CD4-positive, alpha-beta T cell treated with Interleukin-15 for 1 hour (primary cell): ENCODE data around the gene IGFBPL1.

ENCODE experiments used
- DNase-seq: peaks from one replicate; pipeline ENCODE4 v3.0.0-alpha.2; 2020

Gene IGFBPL1

GRCh38 chr9:38376021-38376670, 48.1 kb downstream of the IGFBPL1 start:
- no peak for DNase-seq

DNA sequence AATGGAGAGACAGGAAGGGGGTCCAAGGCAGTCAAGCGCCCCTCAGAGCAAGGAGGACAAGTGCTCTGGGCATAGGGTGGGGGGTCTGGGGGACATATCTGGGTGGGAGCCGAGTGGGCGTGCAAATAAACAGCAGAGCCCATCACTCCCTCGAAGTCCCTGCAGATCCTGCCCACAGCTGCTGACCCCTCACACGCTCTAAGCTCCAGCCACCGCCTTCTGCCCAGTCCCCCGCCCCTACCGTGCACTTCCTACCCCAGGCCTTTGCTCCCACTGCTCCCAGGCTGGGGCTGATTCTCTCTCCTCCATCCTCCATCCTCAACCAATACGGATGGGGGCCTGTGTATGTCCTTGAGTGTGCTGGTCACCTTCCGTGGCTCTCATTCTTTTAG, 48.7 kb downstream of the IGFBPL1 start:
- no peak for DNase-seq

DNA sequence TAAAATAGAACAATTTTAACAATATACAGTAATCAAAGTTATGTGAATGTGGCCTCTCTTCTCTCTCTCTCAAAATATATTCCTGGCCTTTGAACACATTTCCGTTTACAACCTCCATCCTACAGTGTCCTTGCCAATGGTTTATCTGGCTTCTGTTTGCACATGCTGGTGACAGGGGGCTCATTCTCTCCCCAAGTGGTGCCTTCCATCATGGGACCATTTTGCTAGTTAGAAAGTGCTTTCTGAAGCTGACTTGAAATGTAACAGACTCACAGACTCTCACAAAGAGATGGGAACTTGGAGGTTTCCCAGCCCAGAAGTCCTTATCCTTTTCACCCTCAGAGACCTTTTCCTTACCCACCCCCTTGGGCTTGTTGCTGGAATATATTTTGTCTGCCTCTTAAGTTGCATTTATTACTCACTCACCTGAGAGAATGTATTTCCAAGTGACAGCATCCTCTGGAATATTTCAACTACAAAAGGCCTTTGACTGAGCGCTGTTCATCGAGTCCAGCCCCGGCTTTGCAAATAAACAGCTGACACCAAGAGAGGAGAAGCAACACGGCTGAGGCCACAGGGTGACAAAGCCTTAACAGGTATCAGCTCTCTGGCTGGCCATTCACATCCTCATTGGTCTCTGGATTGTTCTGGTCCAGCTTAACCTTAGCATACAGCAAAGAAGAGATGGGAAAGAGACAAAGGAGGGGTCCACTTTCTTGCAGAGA, 49.2 kb downstream of the IGFBPL1 start:
- no peak for DNase-seq

GRCh38 chr9:38373679-38374078, 50.6 kb downstream of the IGFBPL1 start:
- no peak for DNase-seq

GRCh38 chr9:38372762-38373619, 51.3 kb downstream of the IGFBPL1 start:
- DNase-seq, result no peak

GRCh38 chr9:38371495-38371894, 52.8 kb downstream of the IGFBPL1 start:
- DNase-seq, result no peak

DNA sequence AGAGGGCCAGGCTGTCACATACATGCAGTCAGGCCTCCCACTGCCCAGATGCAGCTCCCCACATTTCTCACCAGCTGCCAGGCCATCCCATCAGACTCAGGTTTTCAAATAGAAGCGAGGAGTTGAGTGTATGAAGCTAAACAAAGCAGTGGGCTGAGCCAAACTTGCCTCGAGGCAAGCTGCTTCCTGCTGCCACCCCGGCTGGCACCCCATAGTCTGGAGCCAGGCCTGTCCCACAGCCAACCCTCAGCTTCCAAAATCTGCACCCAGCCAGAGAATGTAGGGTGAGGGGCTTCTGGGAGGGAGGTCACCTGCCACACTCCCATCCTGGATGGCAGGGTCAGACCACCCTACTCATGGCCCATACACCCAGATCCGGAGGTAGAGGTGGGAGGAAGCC, 54.1 kb downstream of the IGFBPL1 start:
- no peak for DNase-seq

DNA sequence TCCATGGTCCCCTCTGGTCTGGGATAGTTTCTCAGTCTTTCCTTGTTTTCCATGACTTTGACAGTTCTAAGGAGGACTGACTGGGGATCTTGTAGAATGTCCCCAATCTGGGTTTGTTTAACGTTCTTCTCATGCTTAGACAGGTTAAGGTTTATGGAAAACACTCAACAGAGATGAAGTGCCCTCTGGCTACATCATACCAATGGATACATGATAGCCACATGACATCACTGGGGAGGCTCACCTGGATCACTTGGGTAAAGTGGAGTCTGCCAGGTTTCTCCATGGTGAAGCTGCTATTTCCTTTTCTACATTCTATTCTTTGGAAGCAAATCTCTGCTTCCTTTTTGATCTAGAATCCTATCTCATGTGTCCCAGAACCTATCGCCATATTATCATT, 55.5 kb downstream of the IGFBPL1 start:
- no peak for DNase-seq

DNA sequence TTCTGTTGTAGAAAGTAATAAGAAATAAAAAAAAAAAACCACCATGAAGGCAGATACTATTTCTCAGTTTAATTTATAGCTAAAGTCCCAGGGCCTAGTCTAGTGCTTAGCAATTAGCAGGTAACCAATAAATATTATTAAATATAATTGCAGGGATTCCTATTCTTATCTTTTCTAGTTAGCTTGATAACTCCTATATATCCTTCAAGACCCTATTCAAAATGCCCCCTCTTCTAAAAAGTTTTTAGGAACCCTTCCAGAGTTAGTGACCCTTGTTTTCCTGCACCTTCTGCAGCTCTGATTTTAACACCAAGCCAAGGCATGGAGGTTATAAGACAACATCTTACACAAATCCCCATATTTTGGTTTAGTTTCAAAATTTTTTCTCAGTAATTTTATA, 56.4 kb downstream of the IGFBPL1 start:
- no peak for DNase-seq

DNA sequence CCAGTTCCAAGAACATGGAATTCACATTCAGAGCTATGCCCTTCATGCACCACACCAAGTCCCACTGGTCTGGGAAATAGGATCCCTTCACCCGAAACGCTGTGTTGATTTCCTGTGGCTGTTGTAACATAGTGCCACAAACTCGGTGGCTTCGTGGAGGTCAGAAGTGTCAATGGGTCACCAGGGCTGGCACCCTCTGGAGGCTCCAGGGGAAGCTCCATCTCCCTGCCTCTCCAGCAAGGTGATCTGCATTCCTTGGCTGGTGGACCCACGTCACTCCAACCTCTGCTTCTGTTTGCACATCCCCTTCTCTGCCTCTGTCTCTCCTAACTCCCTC, 60.7 kb downstream of the IGFBPL1 start:
- DNase-seq, result no peak

- DNase-seq, result no peak
These were observed 61.2 kb downstream of the IGFBPL1 start for GRCh38 chr9:38362852-38363588.

DNA sequence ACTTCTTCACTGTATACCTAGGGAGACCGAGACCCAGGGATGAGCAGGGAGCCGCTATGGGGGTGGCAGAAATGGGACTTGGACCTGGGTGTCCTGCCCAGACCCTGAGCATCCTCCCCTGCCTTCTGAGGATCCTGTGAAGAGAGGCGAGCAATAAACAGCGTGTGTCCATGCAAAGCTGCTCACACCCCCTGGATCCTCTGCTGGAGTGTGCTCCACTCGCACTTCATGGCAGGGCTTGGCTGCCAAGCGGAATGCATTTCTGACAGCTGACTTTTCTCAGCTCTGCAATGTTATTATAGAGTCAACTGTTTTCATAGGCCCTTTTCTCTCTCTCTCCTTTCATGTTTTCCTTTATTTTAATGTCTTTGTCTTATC, 62.8 kb downstream of the IGFBPL1 start:
- no peak for DNase-seq

- no peak for DNase-seq
These were observed 63.3 kb downstream of the IGFBPL1 start for GRCh38 chr9:38360839-38361472.

- DNase-seq, result no peak
These were observed 64.4 kb downstream of the IGFBPL1 start for GRCh38 chr9:38359689-38360385.

DNA sequence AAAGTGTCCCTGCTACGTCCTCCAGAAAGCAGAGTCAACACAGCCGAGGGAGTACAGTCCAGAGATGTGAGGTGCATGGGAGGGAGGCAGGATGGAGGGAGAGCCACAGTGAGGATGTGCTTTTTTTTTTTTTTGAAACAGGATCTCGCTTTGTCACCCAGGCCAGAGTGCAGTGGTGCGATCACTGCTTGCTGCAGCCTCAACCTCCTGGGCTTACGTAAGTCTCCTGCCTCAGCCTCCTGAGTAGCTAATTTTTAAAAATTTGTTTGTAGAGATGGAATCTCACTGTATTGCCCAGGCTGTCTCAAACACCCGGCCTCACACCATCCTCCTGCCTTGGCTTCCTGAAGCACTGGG, 65.0 kb downstream of the IGFBPL1 start:
- no peak for DNase-seq

DNA sequence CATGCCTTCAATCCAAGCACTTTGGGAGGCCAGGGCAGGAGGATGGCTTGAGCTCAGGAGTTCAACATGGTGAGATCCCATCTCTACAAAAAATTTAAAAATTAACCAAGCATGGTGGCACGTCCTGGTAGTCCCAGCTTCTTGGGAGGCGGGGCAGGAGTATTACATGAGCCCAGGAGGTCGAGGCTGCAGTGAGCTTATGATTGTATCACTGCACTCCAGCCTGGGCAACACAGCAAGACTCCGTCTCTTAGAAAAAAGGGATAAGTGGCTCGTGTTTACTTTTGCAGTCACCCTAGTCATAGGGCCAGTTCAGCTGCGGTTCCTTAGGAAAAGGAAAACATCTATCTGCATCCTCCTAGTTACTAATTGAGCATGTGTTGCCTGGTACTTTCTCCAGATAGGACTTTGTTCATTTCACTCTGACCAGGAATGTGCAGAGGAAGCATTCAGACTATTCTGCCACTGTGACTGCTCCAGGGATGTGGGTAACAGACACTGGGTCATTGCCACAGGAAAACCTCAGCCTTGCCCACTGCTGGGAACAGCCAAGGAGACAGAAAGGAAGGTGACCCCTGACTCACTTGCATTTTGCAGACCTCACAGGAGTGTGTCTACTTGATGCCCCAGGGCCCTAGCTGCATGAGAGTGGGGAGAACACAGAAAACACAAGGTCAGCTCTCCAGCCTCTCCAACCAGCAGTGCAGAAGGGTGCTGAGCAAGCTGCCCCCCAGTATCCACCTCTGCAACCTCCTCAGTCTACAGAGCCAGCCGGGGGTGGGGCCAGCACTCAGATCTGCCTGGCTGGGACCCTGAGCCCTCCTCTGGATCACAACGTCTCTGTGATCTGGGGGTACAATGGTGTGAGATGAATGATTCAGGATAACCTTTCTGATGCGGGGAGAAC, 65.6 kb downstream of the IGFBPL1 start:
- DNase-seq, result no peak

DNA sequence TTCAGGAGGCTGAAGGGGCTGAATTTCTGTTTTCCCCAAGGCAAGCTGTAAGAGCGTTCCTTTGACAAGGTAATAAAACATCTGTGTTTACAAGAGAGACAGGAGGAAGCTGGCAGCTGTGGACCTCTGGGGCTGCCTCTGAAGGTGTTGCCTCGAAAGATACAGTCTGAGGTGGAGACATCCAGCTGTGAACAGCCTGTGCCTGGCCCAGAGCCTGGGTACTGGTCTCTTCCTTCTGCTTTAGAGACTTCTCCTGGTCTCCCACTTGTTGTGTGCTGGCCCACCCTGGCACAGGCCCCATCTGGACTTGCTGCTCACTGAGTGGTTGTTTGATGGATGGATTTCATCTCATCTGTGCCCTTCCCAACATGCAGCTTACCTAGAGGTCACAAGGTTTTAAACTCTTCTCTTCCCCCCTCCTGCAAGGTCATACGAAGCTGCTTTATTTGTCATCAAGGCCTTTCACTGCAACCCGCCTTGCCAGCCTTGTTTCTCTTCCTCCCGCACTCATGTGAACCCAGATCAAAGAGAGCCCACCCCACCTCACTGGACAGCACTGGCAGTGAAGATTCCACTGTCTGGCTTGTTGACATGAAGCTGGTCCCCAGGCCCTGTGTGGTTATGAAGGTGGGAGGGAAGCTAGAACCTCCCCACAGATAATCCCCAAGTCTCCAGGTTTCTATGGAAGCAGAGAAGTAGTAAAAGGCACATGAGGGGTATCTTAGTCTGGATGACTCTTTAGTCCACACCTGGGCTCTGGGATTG, 66.7 kb downstream of the IGFBPL1 start:
- no peak for DNase-seq

DNA sequence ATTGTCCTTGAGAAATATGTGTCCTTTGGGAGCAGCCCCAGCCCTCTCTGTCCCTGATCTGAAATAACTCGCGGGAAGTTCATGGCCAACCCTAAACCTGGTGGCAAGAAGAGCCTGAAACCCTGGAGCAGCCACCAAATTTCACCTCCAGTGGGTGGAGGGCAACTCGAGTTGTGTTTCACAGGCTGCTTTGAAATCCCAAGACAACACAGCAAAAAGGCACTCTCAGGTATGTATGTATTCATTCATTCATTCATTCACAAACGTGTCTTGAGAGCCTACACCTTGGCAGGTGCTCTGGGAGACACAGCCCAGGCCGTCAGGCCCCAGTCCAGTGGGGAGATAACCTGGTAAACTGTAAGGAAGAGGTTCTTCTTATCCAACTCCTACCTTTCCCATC, 67.4 kb downstream of the IGFBPL1 start:
- DNase-seq, result no peak
